ENCODE data around the gene TRPV2. TPM values are rescaled to one million over a fixed set of nuclear protein-coding genes. Genes with fewer than 3 reads are reported as not detected.

Gene TRPV2
- total RNA-seq, 1 donor, result 149 TPM

GRCh38 chr17:16473044-16474011, 58.0 kb downstream of the TRPV2 start:
- no peak for DNase-seq (ENCODE audit: low read depth in 2 of 3, low spot score in 2 of 3)

GRCh38 chr17:16474012-16474725, 58.8 kb downstream of the TRPV2 start:
- no peak for DNase-seq (ENCODE audit: low read depth in 2 of 3, low spot score in 2 of 3)

GRCh38 chr17:16475179-16475704, 59.9 kb downstream of the TRPV2 start:
- no peak for DNase-seq (ENCODE audit: low read depth in 2 of 3, low spot score in 2 of 3)

GRCh38 chr17:16477255-16477654, 61.9 kb downstream of the TRPV2 start:
- no peak for DNase-seq (ENCODE audit: low read depth in 2 of 3, low spot score in 2 of 3)

GRCh38 chr17:16477666-16478065, 62.3 kb downstream of the TRPV2 start:
- DNase-seq (ENCODE audit: low read depth in 2 of 3, low spot score in 2 of 3), result no peak

GRCh38 chr17:16478649-16479048, 63.3 kb downstream of the TRPV2 start:
- no peak for DNase-seq (ENCODE audit: low read depth in 2 of 3, low spot score in 2 of 3)

GRCh38 chr17:16479264-16479663, 63.9 kb downstream of the TRPV2 start:
- no peak for DNase-seq (ENCODE audit: low read depth in 2 of 3, low spot score in 2 of 3)

GRCh38 chr17:16480995-16481394, 65.6 kb downstream of the TRPV2 start:
- no peak for DNase-seq (ENCODE audit: low read depth in 2 of 3, low spot score in 2 of 3)

- no peak for DNase-seq (ENCODE audit: low read depth in 2 of 3, low spot score in 2 of 3)
Measured at GRCh38 chr17:16482253-16482652, 66.9 kb downstream of the TRPV2 start.

GRCh38 chr17:16483021-16483645, 67.8 kb downstream of the TRPV2 start:
- DNase-seq (ENCODE audit: low read depth in 2 of 3, low spot score in 2 of 3), result no peak

GRCh38 chr17:16484445-16485175, 69.2 kb downstream of the TRPV2 start:
- no peak for DNase-seq (ENCODE audit: low read depth in 2 of 3, low spot score in 2 of 3)

Small RNA genes within 50 kb of the gene (small RNA-seq; reads per million reads assigned to genes)
- gene SNORD49A (not detected), gene SNORD65 (not detected)

Other genes with a start within 250 kb of the TRPV2 start
- gene NCOR1, start 200.0 kb upstream of the TRPV2 start, total RNA-seq, result 137 TPM
- gene PIGL, start 198.4 kb upstream of the TRPV2 start, total RNA-seq, result 33.4 TPM
- gene CENPV, start 62.1 kb upstream of the TRPV2 start, total RNA-seq, result 12.9 TPM
- 2,360 TPM for gene UBB, start 34.5 kb upstream of the TRPV2 start, total RNA-seq
- 11.0 TPM for gene LRRC75A, start 76.6 kb downstream of the TRPV2 start, total RNA-seq
- 3.2 TPM for gene ZNF287, start 153.6 kb downstream of the TRPV2 start, total RNA-seq
- gene ZNF624, start 238.3 kb downstream of the TRPV2 start, total RNA-seq, result 3.5 TPM

Data from hematopoietic multipotent progenitor cell (in vitro differentiated cells).